Measurements from ENCODE around the gene KTN1.
A peak's percentile ranks its signal among the peaks of the same experiment; 100 is the strongest.

Gene KTN1

GRCh38 chr14:55583942-55584468, 4.0 kb downstream of the KTN1 start:
- H3F3A ChIP-seq (ENCODE audit: control insufficient read depth, insufficient read depth) = peaks cover 21% of the 10 kb centered on the region
- no peaks in the 10 kb centered on the region for H3K27me3 ChIP-seq (ENCODE audit: control insufficient read depth, low read length)
- TF ChIP-seq EZH2phosphoT487 (IDR thresholded peaks at IDR 0.05; ENCODE audit: borderline replicate concordance, low read length) (no peak), CTCF (IDR thresholded peaks at IDR 0.05; ENCODE audit: low read depth, low read length, poor library complexity, severe bottlenecking) (no peak)
- H3K4me3 ChIP-seq (ENCODE audit: low read length) = peak overlapping the region; percentile 97; the same call in 1 of the 2 replicates
- H3K4me2 ChIP-seq (ENCODE audit: low read length) = peak overlapping the region; percentile 91
- peaks cover 37% of the 10 kb centered on the region for H3K36me3 ChIP-seq (ENCODE audit: control insufficient read depth, low read length)
- peaks cover 55% of the 10 kb centered on the region for H3K4me1 ChIP-seq (ENCODE audit: control insufficient read depth, low read length)
- H3K27ac ChIP-seq (ENCODE audit: low read depth, low read length) = no peak overlapping the region
- H3K9me2 ChIP-seq (replicated peaks; ENCODE audit: control insufficient read depth, low read length) = no peaks in the 10 kb centered on the region
- peaks cover 95% of the 10 kb centered on the region for H3K79me2 ChIP-seq (ENCODE audit: control insufficient read depth, low read length)
- no peaks in the 10 kb centered on the region for H3K9me3 ChIP-seq (ENCODE audit: control insufficient read depth, insufficient read depth, low read length)
- peaks cover 35% of the 10 kb centered on the region for H4K20me1 ChIP-seq (ENCODE audit: control insufficient read depth, insufficient read depth, low read depth, low read length)

GRCh38 chr14:55585854-55586253, 5.8 kb downstream of the KTN1 start:
- H3K4me3 ChIP-seq (ENCODE audit: low read length) = no peak overlapping the region
- H3K27ac ChIP-seq (ENCODE audit: low read depth, low read length) = no peak overlapping the region
- peaks cover 54% of the 10 kb centered on the region for H3K4me1 ChIP-seq (ENCODE audit: control insufficient read depth, low read length)
- TF ChIP-seq CTCF (IDR thresholded peaks at IDR 0.05; ENCODE audit: low read depth, low read length, poor library complexity, severe bottlenecking) = no peak
- no peak for TF ChIP-seq EZH2phosphoT487 (IDR thresholded peaks at IDR 0.05; ENCODE audit: borderline replicate concordance, low read length)
- H3K9me2 ChIP-seq (replicated peaks; ENCODE audit: control insufficient read depth, low read length) = no peaks in the 10 kb centered on the region
- H3K36me3 ChIP-seq (ENCODE audit: control insufficient read depth, low read length) = peaks cover 33% of the 10 kb centered on the region
- H4K20me1 ChIP-seq (ENCODE audit: control insufficient read depth, insufficient read depth, low read depth, low read length) = peaks cover 35% of the 10 kb centered on the region
- peaks cover 99% of the 10 kb centered on the region for H3K79me2 ChIP-seq (ENCODE audit: control insufficient read depth, low read length)
- no peaks in the 10 kb centered on the region for H3K9me3 ChIP-seq (ENCODE audit: control insufficient read depth, insufficient read depth, low read length)
- H3K27me3 ChIP-seq (ENCODE audit: control insufficient read depth, low read length) = no peaks in the 10 kb centered on the region
- H3K4me2 ChIP-seq (ENCODE audit: low read length) = no peak overlapping the region
- peaks cover 21% of the 10 kb centered on the region for H3F3A ChIP-seq (ENCODE audit: control insufficient read depth, insufficient read depth)

- peaks cover 99% of the 10 kb centered on the region for H3K79me2 ChIP-seq (ENCODE audit: control insufficient read depth, low read length)
- TF ChIP-seq CTCF (IDR thresholded peaks at IDR 0.05; ENCODE audit: low read depth, low read length, poor library complexity, severe bottlenecking) = no peak
- H4K20me1 ChIP-seq (ENCODE audit: control insufficient read depth, insufficient read depth, low read depth, low read length) = peaks cover 35% of the 10 kb centered on the region
- H3K27ac ChIP-seq (ENCODE audit: low read depth, low read length) = no peak overlapping the region
- H3K9me3 ChIP-seq (ENCODE audit: control insufficient read depth, insufficient read depth, low read length) = no peaks in the 10 kb centered on the region
- H3K4me1 ChIP-seq (ENCODE audit: control insufficient read depth, low read length) = peaks cover 50% of the 10 kb centered on the region
- H3K9me2 ChIP-seq (replicated peaks; ENCODE audit: control insufficient read depth, low read length) = no peaks in the 10 kb centered on the region
- H3K27me3 ChIP-seq (ENCODE audit: control insufficient read depth, low read length) = no peaks in the 10 kb centered on the region
- peaks cover 32% of the 10 kb centered on the region for H3K36me3 ChIP-seq (ENCODE audit: control insufficient read depth, low read length)
- no peak overlapping the region for H3K4me2 ChIP-seq (ENCODE audit: low read length)
- H3K4me3 ChIP-seq (ENCODE audit: low read length) = no peak overlapping the region
- H3F3A ChIP-seq (ENCODE audit: control insufficient read depth, insufficient read depth) = peaks cover 17% of the 10 kb centered on the region
These were observed 6.4 kb downstream of the KTN1 start for GRCh38 chr14:55586411-55586810.

All from DOHH2 (cell line).